Prostate gland (tissue), 2 donors: Measurements from ENCODE around the gene PHF3. TPM values are rescaled to one million over a fixed set of nuclear protein-coding genes. Genes with fewer than 3 reads are reported as not detected.

Source experiments
- DNase-seq: peaks from one replicate; pipeline ENCODE4 v3.0.0-alpha.2; 2019; ENCODE audit warnings: low spot score
- H3K27ac ChIP-seq, 2 donors: fragments of 200-600 bp; sonication (generic); 2 replicates each; pipeline ENCODE4 v1.5.1; 2017 to 2019
- H3K27me3 ChIP-seq: fragments of 200-600 bp; sonication (generic); replicated peaks from 2 replicates; pipeline ENCODE4 v1.5.1; 2019; ENCODE audit not compliant: insufficient read depth
- H3K36me3 ChIP-seq, 2 donors: fragments of 200-600 bp; sonication (generic); 1 replicate in 1 of 2; 2 replicates in 1 of 2; pipeline versions ENCODE4 v1.5.1 to v1.8.1; 2017 to 2019
- H3K4me1 ChIP-seq: fragments of 200-600 bp; sonication (generic); replicated peaks from 2 replicates; pipeline ENCODE4 v1.5.1; 2019
- H3K4me3 ChIP-seq, 2 donors: fragments of 200-600 bp; sonication (generic); 2 replicates each; pipeline ENCODE4 v1.5.1; 2017 to 2019
- H3K9me3 ChIP-seq: fragments of 200-600 bp; sonication (generic); 2 replicates; pipeline ENCODE4 v1.5.1; 2017
- CTCF ChIP-seq, 4 experiments: fragments of 200-600 bp in 2 of 4; fragments of 450-650 bp in 2 of 4; sonication (generic) in 2 of 4; IDR thresholded peaks; 1 replicate in 3 of 4; 2 replicates in 1 of 4; pipeline ENCODE4 v1.5.1; 2016 to 2019; ENCODE audit warnings: antibody characterized with exemption in 4 of 4, mild to moderate bottlenecking in 2 of 4, moderate library complexity in 2 of 4
- POLR2A ChIP-seq: fragments of 450-650 bp; IDR thresholded peaks from one replicate; pipeline ENCODE4 v1.6.1; 2016; ENCODE audit warnings: antibody characterized with exemption, mild to moderate bottlenecking
- POLR2AphosphoS5 ChIP-seq: sonication (generic); formaldehyde crosslinking; IDR thresholded peaks from one replicate; pipeline ENCODE4 v1.6.1; 2017; ENCODE audit warnings: antibody characterized with exemption
- WGBS: methylation state at CpG from one replicate; pipeline ENCODE4 v1.1.5; 2018; 5-methylcytosine and 5-hydroxymethylcytosine counted together
- intact Hi-C: fragments of 100-400 bp; cut with DNase I; formaldehyde crosslinking; loops from one replicate; pipeline ENCODE4 v1.14.2; 2022
- total RNA-seq, 2 donors: library from RNA; depleted of rRNA; stranded (reverse); fragments of >200 nt; gene quantifications; one replicate each; pipeline ENCODE4 v1.1.0, GENCODE V29; 2016

PHF3 gene
- total RNA-seq, 2 donors from 2014 or later = 47.6 to 63.9 TPM

- Histone ChIP-seq H3K36me3 (no peaks in the 10 kb centered on the region), H3K4me1 (no peaks in the 10 kb centered on the region), H3K4me3 (no peak overlapping the region), H3K9me3 (no peaks in the 10 kb centered on the region), H3K27ac (no peak overlapping the region), H3K27me3 (no peaks in the 10 kb centered on the region)
- 90% methylated on average over 1 of the region's 1 CpG for WGBS
- no peak for DNase-seq
- intact Hi-C loops = no loop called here
- no peak for TF ChIP-seq CTCF (IDR thresholded peaks at IDR 0.05)
- TF ChIP-seq POLR2A = no peak
- no peak for TF ChIP-seq POLR2AphosphoS5
These were observed 41.7 kb downstream of the PHF3 start for GRCh38 chr6:63677282-63677681.

- no peak overlapping the region for H3K4me3 ChIP-seq
- H3K27me3 ChIP-seq = no peaks in the 10 kb centered on the region
- H3K4me1 ChIP-seq = no peaks in the 10 kb centered on the region
- WGBS = 94% methylated on average over 1 of the region's 1 CpG
- TF ChIP-seq POLR2AphosphoS5 = no peak
- no peak for TF ChIP-seq POLR2A
- no peak for TF ChIP-seq CTCF (IDR thresholded peaks at IDR 0.05)
- intact Hi-C loops = no loop called here
- H3K9me3 ChIP-seq = no peaks in the 10 kb centered on the region
- no peaks in the 10 kb centered on the region for H3K36me3 ChIP-seq
- H3K27ac ChIP-seq = no peak overlapping the region
- no peak for DNase-seq
These were observed 47.5 kb downstream of the PHF3 start for GRCh38 chr6:63683071-63683603.

GRCh38 chr6:63685446-63686379 lies 50.1 kb downstream of the PHF3 start:
- Histone ChIP-seq H3K9me3 (no peaks in the 10 kb centered on the region), H3K27ac (no peak overlapping the region), H3K27me3 (no peaks in the 10 kb centered on the region), H3K36me3 (no peaks in the 10 kb centered on the region), H3K4me1 (no peaks in the 10 kb centered on the region), H3K4me3 (no peak overlapping the region)
- TF ChIP-seq POLR2A (no peak), CTCF (IDR thresholded peaks at IDR 0.05) (no peak), POLR2AphosphoS5 (no peak)
- intact Hi-C loops = no loop called here
- 87% methylated on average over 4 of the region's 4 CpGs for WGBS
- no peak for DNase-seq

- no peak for DNase-seq
- Histone ChIP-seq H3K4me1 (no peaks in the 10 kb centered on the region), H3K9me3 (no peaks in the 10 kb centered on the region), H3K4me3 (no peak overlapping the region), H3K27ac (no peak overlapping the region), H3K27me3 (no peaks in the 10 kb centered on the region), H3K36me3 (no peaks in the 10 kb centered on the region)
- no peak for TF ChIP-seq CTCF (IDR thresholded peaks at IDR 0.05)
- TF ChIP-seq POLR2A = no peak
- no peak for TF ChIP-seq POLR2AphosphoS5
- WGBS = 92% methylated on average over 2 of the region's 2 CpGs
- intact Hi-C loops = no loop called here
These were observed 53.8 kb downstream of the PHF3 start for GRCh38 chr6:63689421-63689820.

GRCh38 chr6:63690221-63690620 lies 54.6 kb downstream of the PHF3 start:
- no peaks in the 10 kb centered on the region for H3K27me3 ChIP-seq
- H3K27ac ChIP-seq = no peak overlapping the region
- no peaks in the 10 kb centered on the region for H3K9me3 ChIP-seq
- no peak overlapping the region for H3K4me3 ChIP-seq
- H3K36me3 ChIP-seq = no peaks in the 10 kb centered on the region
- no peak for DNase-seq
- no peak for TF ChIP-seq CTCF (IDR thresholded peaks at IDR 0.05)
- no peak for TF ChIP-seq POLR2A
- TF ChIP-seq POLR2AphosphoS5 = no peak
- H3K4me1 ChIP-seq = no peaks in the 10 kb centered on the region
- intact Hi-C loops = no loop called here
